SU-DHL-6 (cell line): Measurements from ENCODE around the gene AGAP1.

ENCODE experiments used
- H2AFZ ChIP-seq: fragments of 200-600 bp; sonication (generic); 2 replicates; pipeline ENCODE4 v1.6.1; 2014; ENCODE audit warnings: low read depth, mild to moderate bottlenecking, moderate library complexity, mixed read lengths, antibody characterized with exemption, low read length; ENCODE audit not compliant: severe bottlenecking
- H3F3A ChIP-seq: fragments of 200-600 bp; shearing (Covaris generic); 2 replicates; pipeline ENCODE4 v1.6.0; 2016; ENCODE audit warnings: antibody characterized with exemption, mild to moderate bottlenecking; ENCODE audit not compliant: insufficient read depth
- H3K27ac ChIP-seq: fragments of 200-600 bp; sonication (generic); 2 replicates; pipeline ENCODE4 v1.5.1; 2016; ENCODE audit warnings: low read depth, mild to moderate bottlenecking, low read length, moderate library complexity, mixed read lengths
- H3K27me3 ChIP-seq: fragments of 200-600 bp; sonication (generic), shearing (Covaris generic); 2 replicates; pipeline ENCODE4 v1.6.0; 2014; ENCODE audit warnings: mild to moderate bottlenecking, low read length
- H3K36me3 ChIP-seq: fragments of 200-600 bp; sonication (generic); 2 replicates; pipeline ENCODE4 v1.6.1; 2014; ENCODE audit warnings: mild to moderate bottlenecking, low read length, mixed read lengths
- H3K4me2 ChIP-seq: fragments of 300-600, 200-600 bp; shearing (Covaris generic), sonication (generic); 2 replicates; pipeline ENCODE4 v1.6.0; 2014; ENCODE audit warnings: low read length, low read depth, mild to moderate bottlenecking; ENCODE audit not compliant: poor library complexity, severe bottlenecking
- H3K4me3 ChIP-seq: fragments of 200-600 bp; sonication (generic); 2 replicates; pipeline ENCODE4 v1.5.1; 2014; ENCODE audit warnings: antibody characterized with exemption, low read length, mild to moderate bottlenecking, mixed read lengths; ENCODE audit not compliant: insufficient read depth, poor library complexity, severe bottlenecking
- H3K79me2 ChIP-seq: fragments of 200-600 bp; sonication (generic); 2 replicates; pipeline ENCODE4 v1.6.1; 2014; ENCODE audit warnings: mild to moderate bottlenecking, low read length, moderate library complexity; ENCODE audit not compliant: insufficient read depth
- H3K9ac ChIP-seq: fragments of 200-600 bp; sonication (generic); 2 replicates; pipeline ENCODE4 v1.7.0; 2014; ENCODE audit warnings: mild to moderate bottlenecking, low read length
- H3K9me2 ChIP-seq: fragments of 200-600 bp; sonication (generic); replicated peaks from 2 replicates; pipeline ENCODE4 v1.6.1; 2014; ENCODE audit warnings: low read length; ENCODE audit not compliant: insufficient read depth
- H3K9me3 ChIP-seq: fragments of 200-600 bp; sonication (generic); 2 replicates; pipeline ENCODE4 v1.6.1; 2014; ENCODE audit warnings: low read length, mixed read lengths; ENCODE audit not compliant: insufficient read depth
- H4K20me1 ChIP-seq: fragments of 200-600 bp; sonication (generic); 2 replicates; pipeline ENCODE4 v1.6.1; 2014; ENCODE audit warnings: low read depth, mild to moderate bottlenecking, antibody characterized with exemption, low read length, moderate library complexity, mixed read lengths
- EZH2phosphoT487 ChIP-seq: fragments of 200-600 bp; sonication (generic), shearing (Covaris generic); conservative IDR thresholded peaks from 2 replicates; pipeline ENCODE4 v1.6.1; 2018; ENCODE audit warnings: mild to moderate bottlenecking, antibody characterized with exemption, low read length, moderate library complexity, mixed read lengths
- TF ChIP-seq, protein P1 (sequence below): fragments of 200-600 bp; sonication (generic); IDR thresholded peaks from one replicate; pipeline ENCODE4 v1.5.1; 2017; ENCODE audit warnings: antibody characterized with exemption, mild to moderate bottlenecking, low read length, moderate library complexity; ENCODE audit not compliant: insufficient read depth, poor library complexity, severe bottlenecking

The AGAP1 gene

DNA sequence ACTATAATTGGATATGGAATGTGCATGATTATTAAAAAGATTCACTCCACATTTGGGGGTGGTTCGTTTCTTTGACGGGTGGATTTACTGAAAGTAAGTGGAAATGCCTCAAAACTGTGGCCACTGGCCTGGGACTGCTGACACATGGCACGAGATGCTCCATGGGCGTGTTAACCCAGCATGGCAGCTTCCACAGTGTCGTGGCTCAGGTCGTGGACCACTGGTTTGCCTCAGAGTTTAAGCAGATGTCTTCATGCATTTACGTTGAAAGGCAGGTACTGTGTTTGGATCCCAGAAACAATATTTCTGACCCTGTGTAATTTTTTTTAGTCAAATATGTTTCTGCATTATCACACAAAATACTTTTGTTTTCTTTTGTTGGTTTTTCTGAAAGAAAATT is 432.4 kb downstream of the AGAP1 start:
- no peak for TF ChIP-seq EZH2phosphoT487
- TF ChIP-seq, protein P1, sequence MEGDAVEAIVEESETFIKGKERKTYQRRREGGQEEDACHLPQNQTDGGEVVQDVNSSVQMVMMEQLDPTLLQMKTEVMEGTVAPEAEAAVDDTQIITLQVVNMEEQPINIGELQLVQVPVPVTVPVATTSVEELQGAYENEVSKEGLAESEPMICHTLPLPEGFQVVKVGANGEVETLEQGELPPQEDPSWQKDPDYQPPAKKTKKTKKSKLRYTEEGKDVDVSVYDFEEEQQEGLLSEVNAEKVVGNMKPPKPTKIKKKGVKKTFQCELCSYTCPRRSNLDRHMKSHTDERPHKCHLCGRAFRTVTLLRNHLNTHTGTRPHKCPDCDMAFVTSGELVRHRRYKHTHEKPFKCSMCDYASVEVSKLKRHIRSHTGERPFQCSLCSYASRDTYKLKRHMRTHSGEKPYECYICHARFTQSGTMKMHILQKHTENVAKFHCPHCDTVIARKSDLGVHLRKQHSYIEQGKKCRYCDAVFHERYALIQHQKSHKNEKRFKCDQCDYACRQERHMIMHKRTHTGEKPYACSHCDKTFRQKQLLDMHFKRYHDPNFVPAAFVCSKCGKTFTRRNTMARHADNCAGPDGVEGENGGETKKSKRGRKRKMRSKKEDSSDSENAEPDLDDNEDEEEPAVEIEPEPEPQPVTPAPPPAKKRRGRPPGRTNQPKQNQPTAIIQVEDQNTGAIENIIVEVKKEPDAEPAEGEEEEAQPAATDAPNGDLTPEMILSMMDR = no peak
- Histone ChIP-seq H2AFZ (no peak overlapping the region), H3K9me2 (no peaks in the 10 kb centered on the region), H3K4me3 (no peak overlapping the region), H3K9ac (no peak overlapping the region), H3K36me3 (no peaks in the 10 kb centered on the region), H3K79me2 (no peaks in the 10 kb centered on the region), H3K27me3 (no peaks in the 10 kb centered on the region), H3K9me3 (no peaks in the 10 kb centered on the region), H3F3A (no peaks in the 10 kb centered on the region), H3K4me2 (no peak overlapping the region), H4K20me1 (no peaks in the 10 kb centered on the region), H3K27ac (no peak overlapping the region)

DNA sequence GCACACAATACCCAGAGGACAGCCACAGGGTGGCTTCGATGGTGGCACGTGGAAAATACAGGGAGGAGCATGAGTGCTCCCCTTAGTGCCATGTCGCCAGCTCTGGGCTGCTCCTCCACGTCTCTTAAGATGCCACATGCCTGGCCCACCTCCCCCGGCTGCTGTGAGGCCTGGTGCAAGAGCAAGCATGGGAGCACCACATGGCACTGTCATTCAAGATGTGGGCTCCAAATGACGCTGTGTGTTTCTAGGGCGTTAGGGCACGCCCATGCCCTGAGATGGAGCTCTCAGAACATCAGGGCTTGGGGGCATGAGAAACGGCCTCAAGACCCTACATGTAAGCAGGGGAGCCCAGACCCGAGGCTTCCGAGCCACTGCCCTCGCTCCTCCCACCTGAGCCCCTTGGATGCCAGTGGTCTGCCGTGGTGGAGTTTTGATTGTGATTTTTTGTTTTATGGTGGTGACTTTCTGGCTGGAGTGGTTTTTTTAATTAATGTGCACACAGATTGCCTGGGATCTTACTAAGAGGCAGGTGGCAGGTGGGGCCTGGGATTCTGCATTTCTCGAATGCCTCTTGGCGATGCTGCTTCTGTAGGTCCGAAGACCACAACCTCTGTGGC is 435.0 kb downstream of the AGAP1 start:
- no peak overlapping the region for H3K4me3 ChIP-seq
- no peaks in the 10 kb centered on the region for H3K9me3 ChIP-seq
- H3F3A ChIP-seq = no peaks in the 10 kb centered on the region
- H3K9ac ChIP-seq = no peak overlapping the region
- no peak overlapping the region for H2AFZ ChIP-seq
- H3K79me2 ChIP-seq = no peaks in the 10 kb centered on the region
- H3K9me2 ChIP-seq = no peaks in the 10 kb centered on the region
- TF ChIP-seq, protein P1 = no peak
- no peak for TF ChIP-seq EZH2phosphoT487
- no peaks in the 10 kb centered on the region for H4K20me1 ChIP-seq
- no peak overlapping the region for H3K27ac ChIP-seq
- H3K4me2 ChIP-seq = no peak overlapping the region
- H3K36me3 ChIP-seq = no peaks in the 10 kb centered on the region
- H3K27me3 ChIP-seq = no peaks in the 10 kb centered on the region

DNA sequence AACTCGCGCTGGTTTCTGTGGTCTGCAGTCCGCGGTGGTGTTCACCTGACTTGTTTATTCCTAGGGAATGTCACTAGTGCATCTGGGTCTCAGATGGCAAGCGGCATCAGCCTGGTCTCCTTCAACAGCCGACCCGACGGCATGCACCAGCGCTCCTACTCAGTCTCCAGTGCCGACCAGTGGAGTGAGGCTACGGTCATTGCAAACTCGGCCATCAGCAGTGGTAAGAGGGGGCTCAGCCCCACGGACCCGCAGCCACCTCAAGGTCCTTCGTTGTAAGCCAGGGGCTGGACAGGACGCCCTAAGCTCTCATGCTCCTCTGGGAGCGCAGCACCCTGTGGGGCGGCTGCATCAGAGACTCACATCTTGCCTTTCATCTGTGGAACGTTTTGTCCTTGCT is 436.9 kb downstream of the AGAP1 start:
- Histone ChIP-seq H3K9me2 (no peaks in the 10 kb centered on the region), H3F3A (no peaks in the 10 kb centered on the region), H4K20me1 (no peaks in the 10 kb centered on the region)

More for the DNA sequence above, 436.9 kb downstream of the AGAP1 start:
- no peak overlapping the region for H3K9ac ChIP-seq
- no peak overlapping the region for H3K27ac ChIP-seq
- TF ChIP-seq EZH2phosphoT487 = no peak
- TF ChIP-seq, protein P1 = no peak
- no peaks in the 10 kb centered on the region for H3K27me3 ChIP-seq
- H3K4me3 ChIP-seq = no peak overlapping the region
- no peaks in the 10 kb centered on the region for H3K79me2 ChIP-seq
- no peaks in the 10 kb centered on the region for H3K9me3 ChIP-seq
- no peak overlapping the region for H3K4me2 ChIP-seq
- no peak overlapping the region for H2AFZ ChIP-seq
- H3K36me3 ChIP-seq = no peaks in the 10 kb centered on the region
